Fibroblast of lung (primary cell): ENCODE data around the gene RBM7. TPM values are rescaled to one million over a fixed set of nuclear protein-coding genes. Genes with fewer than 3 reads are reported as not detected.

Experiments
- DNase-seq, 2 donors: peaks; one replicate each; pipeline versions ENCODE4 v3.0.0 to v3.0.0-alpha.2; 2010; ENCODE audit warnings: low read depth in 2 of 2
- H2AFZ ChIP-seq: 2 replicates; pipeline ENCODE4 v1.5.1; 2012; ENCODE audit warnings: low read length, control low read depth, inconsistent platforms
- H3K27ac ChIP-seq: 2 replicates; pipeline ENCODE4 v1.5.1; 2011; ENCODE audit warnings: low read length, control low read depth; ENCODE audit not compliant: insufficient read depth
- H3K27me3 ChIP-seq: 2 replicates; pipeline ENCODE4 v1.5.1; 2011; ENCODE audit warnings: mild to moderate bottlenecking, low read length; ENCODE audit not compliant: control insufficient read depth, insufficient read depth
- H3K36me3 ChIP-seq: 2 replicates; pipeline ENCODE4 v1.5.1; 2011; ENCODE audit warnings: low read length; ENCODE audit not compliant: control insufficient read depth, insufficient read depth
- H3K4me1 ChIP-seq: 2 replicates; pipeline ENCODE4 v1.5.1; 2011; ENCODE audit warnings: low read length; ENCODE audit not compliant: control insufficient read depth, insufficient read depth; ENCODE audit errors: extremely low read depth
- H3K4me2 ChIP-seq: 2 replicates; pipeline ENCODE4 v1.5.1; 2011; ENCODE audit warnings: low read length, control low read depth; ENCODE audit not compliant: insufficient read depth; ENCODE audit errors: extremely low read depth
- H3K4me3 ChIP-seq, 4 experiments: fragments of 200-600 bp in 1 of 4; sonication (generic) in 1 of 4; replicated peaks in 1 of 4; 2 replicates each; pipeline ENCODE4 v1.5.1; 2011 to 2016; ENCODE audit warnings: low read length in 4 of 4, low read depth in 3 of 4, mild to moderate bottlenecking in 3 of 4, control low read depth in 2 of 4, inconsistent platforms in 1 of 4, mixed read lengths in 1 of 4; ENCODE audit not compliant: insufficient read depth in 1 of 4; ENCODE audit errors: control extremely low read depth in 1 of 4
- H3K79me2 ChIP-seq: 2 replicates; pipeline ENCODE4 v1.5.1; 2012; ENCODE audit warnings: mild to moderate bottlenecking, low read length, inconsistent platforms; ENCODE audit not compliant: control insufficient read depth, insufficient read depth
- H3K9ac ChIP-seq: 2 replicates; pipeline ENCODE4 v1.5.1; 2011; ENCODE audit warnings: mild to moderate bottlenecking, low read length, control low read depth; ENCODE audit not compliant: insufficient read depth
- H3K9me3 ChIP-seq: 2 replicates; pipeline ENCODE4 v1.5.1; 2012; ENCODE audit warnings: low read depth, low read length; ENCODE audit not compliant: control insufficient read depth, insufficient read depth
- H4K20me1 ChIP-seq: 2 replicates; pipeline ENCODE4 v1.5.1; 2011; ENCODE audit warnings: low read length; ENCODE audit not compliant: control insufficient read depth, insufficient read depth; ENCODE audit errors: extremely low read depth
- CTCF ChIP-seq, 2 donors: IDR thresholded peaks in 1 of 2; conservative IDR thresholded peaks in 1 of 2; 1 replicate in 1 of 2; 2 replicates in 1 of 2; pipeline ENCODE4 v1.5.1; 2011 to 2012; ENCODE audit warnings: low read length in 2 of 2, control low read depth in 1 of 2, inconsistent platforms in 1 of 2, low read depth in 1 of 2, mild to moderate bottlenecking in 1 of 2
- EZH2 ChIP-seq: IDR thresholded peaks from 2 replicates; pipeline ENCODE4 v1.5.1; 2012; ENCODE audit warnings: low read length, control low read depth, mild to moderate bottlenecking; ENCODE audit errors: missing control alignments
- polyA plus RNA-seq, 2 donors: library from polyadenylated mRNA; depleted of rRNA in 1 of 2; stranded (reverse) in 1 of 2; unstranded in 1 of 2; fragments of >200 nt; gene quantifications; 2 replicates each; pipeline ENCODE4 v1.2.1, GENCODE V29; 2011 to 2012; ENCODE audit warnings: missing spikeins in 1 of 2
- total RNA-seq: library from RNA; depleted of rRNA; stranded (reverse); fragments of >200 nt; gene quantifications from 2 replicates; pipeline ENCODE4 v1.2.1, GENCODE V29; 2014

The RBM7 gene
- total and polyA plus RNA-seq, 2 donors (not counting 1 experiment from before 2014, with no cell fraction given) = 46.5 to 81.1 TPM

- no peaks in the 10 kb centered on the region for H3K79me2 ChIP-seq
- no peak for DNase-seq
- no peaks in the 10 kb centered on the region for H3K27me3 ChIP-seq
- H3K4me3 ChIP-seq = no peak overlapping the region
- no peaks in the 10 kb centered on the region for H3K4me1 ChIP-seq
- no peak overlapping the region for H3K9ac ChIP-seq
- H3K4me2 ChIP-seq = no peak overlapping the region
- H2AFZ ChIP-seq = no peak overlapping the region
- H3K36me3 ChIP-seq = no peaks in the 10 kb centered on the region
- H3K9me3 ChIP-seq = no peaks in the 10 kb centered on the region
- no peaks in the 10 kb centered on the region for H4K20me1 ChIP-seq
- H3K27ac ChIP-seq = no peak overlapping the region
- no peak for TF ChIP-seq EZH2
- no peak for TF ChIP-seq CTCF (conservative IDR thresholded peaks at IDR 0.05 in 1 of 2, IDR thresholded peaks at IDR 0.05 in 1 of 2; ENCODE audit: low read depth in 1 of 2, low read length in 2 of 2)
Measured at GRCh38 chr11:114432893-114433292, 32.4 kb downstream of the RBM7 start.

GRCh38 chr11:114433376-114433775 lies 32.9 kb downstream of the RBM7 start:
- Histone ChIP-seq H3K9ac (no peak overlapping the region), H3K9me3 (no peaks in the 10 kb centered on the region)
- no peak for DNase-seq

GRCh38 chr11:114438303-114438702 lies 37.8 kb downstream of the RBM7 start:
- H3K27ac ChIP-seq = no peak overlapping the region
- no peak overlapping the region for H3K4me2 ChIP-seq
- DNase-seq = peak in 1 of 2 donors; percentile 47
- no peak overlapping the region for H3K9ac ChIP-seq
- H3K36me3 ChIP-seq = no peaks in the 10 kb centered on the region
- H3K4me3 ChIP-seq = no peak overlapping the region
- H3K4me1 ChIP-seq = peaks cover 2% of the 10 kb centered on the region
- TF ChIP-seq CTCF (conservative IDR thresholded peaks at IDR 0.05 in 1 of 2, IDR thresholded peaks at IDR 0.05 in 1 of 2; ENCODE audit: low read depth in 1 of 2, low read length in 2 of 2) (no peak), EZH2 (no peak)
- peaks cover 38% of the 10 kb centered on the region for H3K79me2 ChIP-seq
- no peaks in the 10 kb centered on the region for H3K27me3 ChIP-seq
- H2AFZ ChIP-seq = no peak overlapping the region
- H3K9me3 ChIP-seq = no peaks in the 10 kb centered on the region
- H4K20me1 ChIP-seq = no peaks in the 10 kb centered on the region

More at GRCh38 chr11:114433376-114433775, 32.9 kb downstream of the RBM7 start:
- Histone ChIP-seq H4K20me1 (no peaks in the 10 kb centered on the region), H3K4me2 (no peak overlapping the region), H3K36me3 (no peaks in the 10 kb centered on the region), H3K27me3 (no peaks in the 10 kb centered on the region), H3K79me2 (no peaks in the 10 kb centered on the region), H3K27ac (no peak overlapping the region), H3K4me3 (no peak overlapping the region), H2AFZ (no peak overlapping the region), H3K4me1 (no peaks in the 10 kb centered on the region)
- TF ChIP-seq CTCF (conservative IDR thresholded peaks at IDR 0.05 in 1 of 2, IDR thresholded peaks at IDR 0.05 in 1 of 2; ENCODE audit: low read depth in 1 of 2, low read length in 2 of 2) (no peak), EZH2 (no peak)
